MM.1S (cell line): ENCODE data around the gene ZNF892.
A peak's percentile ranks its signal among the peaks of the same experiment; 100 is the strongest.

ENCODE experiments used
- DNase-seq: peaks from one replicate; pipeline ENCODE4 v3.0.0-alpha.2; 2015
- H2AFZ ChIP-seq: fragments of 300-600 bp; sonication (generic); 2 replicates; pipeline ENCODE4 v1.6.0; 2016; ENCODE audit warnings: antibody characterized with exemption, low read length
- H3F3A ChIP-seq: fragments of 300-600 bp; sonication (generic); 2 replicates; pipeline ENCODE4 v1.6.1; 2016; ENCODE audit warnings: mild to moderate bottlenecking, antibody characterized with exemption, low read length, moderate library complexity, mixed read lengths; ENCODE audit not compliant: insufficient read depth
- H3K27ac ChIP-seq: fragments of 300-600 bp; sonication (generic); 2 replicates; pipeline ENCODE4 v1.5.1; 2016; ENCODE audit warnings: mild to moderate bottlenecking, low read length
- H3K27me3 ChIP-seq: fragments of 300-600 bp; sonication (generic); replicated peaks from 2 replicates; pipeline ENCODE4 v1.6.0; 2016; ENCODE audit warnings: low read length; ENCODE audit not compliant: insufficient read depth
- H3K36me3 ChIP-seq: fragments of 300-600 bp; sonication (generic); replicated peaks from 2 replicates; pipeline ENCODE4 v1.6.1; 2016; ENCODE audit warnings: mild to moderate bottlenecking, low read length, mixed read lengths; ENCODE audit not compliant: insufficient read depth
- H3K4me1 ChIP-seq: fragments of 300-600 bp; sonication (generic); 2 replicates; pipeline ENCODE4 v1.6.1; 2016; ENCODE audit warnings: low read length, mixed read lengths
- H3K4me2 ChIP-seq: fragments of 300-600 bp; sonication (generic); 2 replicates; pipeline ENCODE4 v1.6.0; 2016; ENCODE audit warnings: low read depth, low read length
- H3K4me3 ChIP-seq: fragments of 300-600 bp; sonication (generic); 2 replicates; pipeline ENCODE4 v1.5.1; 2016; ENCODE audit warnings: low read length, mixed read lengths
- H3K79me2 ChIP-seq: fragments of 300-600 bp; sonication (generic); 2 replicates; pipeline ENCODE4 v1.6.1; 2016; ENCODE audit warnings: mixed run types, low read length, mixed read lengths
- H3K9ac ChIP-seq: fragments of 300-600 bp; sonication (generic); 2 replicates; pipeline ENCODE4 v1.6.1; 2016; ENCODE audit warnings: low read length, mixed read lengths
- H3K9me2 ChIP-seq: fragments of 300-600 bp; sonication (generic); replicated peaks from 2 replicates; pipeline ENCODE4 v1.6.1; 2016; ENCODE audit warnings: mild to moderate bottlenecking, low read length, mixed read lengths; ENCODE audit not compliant: insufficient read depth
- H3K9me3 ChIP-seq: fragments of 300-600 bp; sonication (generic); replicated peaks from 2 replicates; pipeline ENCODE4 v1.6.1; 2016; ENCODE audit warnings: mild to moderate bottlenecking, low read length, mixed read lengths; ENCODE audit not compliant: insufficient read depth
- H4K20me1 ChIP-seq: fragments of 300-600 bp; sonication (generic); 2 replicates; pipeline ENCODE4 v1.6.1; 2016; ENCODE audit warnings: mild to moderate bottlenecking, low read length, moderate library complexity, mixed read lengths; ENCODE audit not compliant: insufficient read depth
- CTCF ChIP-seq: fragments of 300-600 bp; sonication (generic); IDR thresholded peaks from 2 replicates; pipeline ENCODE4 v1.5.1; 2016; ENCODE audit warnings: antibody characterized with exemption, low read length, mixed read lengths
- EZH2 ChIP-seq: fragments of 300-600 bp; sonication (generic); optimal IDR thresholded peaks from 2 replicates; pipeline ENCODE3; 2017; ENCODE audit warnings: low read depth, mild to moderate bottlenecking, antibody characterized with exemption, low read length, mixed read lengths
- EZH2phosphoT487 ChIP-seq: fragments of 300-600 bp; sonication (generic); IDR thresholded peaks from 2 replicates; pipeline ENCODE4 v1.6.1; 2018; ENCODE audit warnings: antibody characterized with exemption, low read length

ZNF892 gene

GRCh38 chr2:95207111-95207961 is at the start of gene ZNF892:
ZNF892 (plus strand) TSS chr2:95207521; CDS start chr2:95207816, 295 bp downstream.
- Histone ChIP-seq H3K9me3 (no peaks in the 10 kb centered on the region), H3K79me2 (no peaks in the 10 kb centered on the region), H3F3A (0 out of 2 replicates have a peak, but pooled peaks cover 3% of the 10 kb centered on the region), H3K27ac (peak within 1 kb of the TSS; percentile 50; the same call in 1 of the 2 replicates), H3K9ac (peak within 1 kb of the TSS; percentile 48; the same call in 1 of the 2 replicates), H3K36me3 (no peaks in the 10 kb centered on the region), H3K9me2 (no peaks in the 10 kb centered on the region), H3K4me3 (peak within 1 kb of the TSS; percentile 68), H3K27me3 (no peaks in the 10 kb centered on the region; the same call in 1 of the 2 replicates), H2AFZ (peak within 1 kb of the TSS; percentile 84), H4K20me1 (no peaks in the 10 kb centered on the region), H3K4me2 (peak within 1 kb of the TSS; percentile 72), H3K4me1 (no peaks in the 10 kb centered on the region)
- TF ChIP-seq EZH2 (no peak), CTCF (peak; percentile 53)
- DNase-seq, result peak; percentile 78

DNA sequence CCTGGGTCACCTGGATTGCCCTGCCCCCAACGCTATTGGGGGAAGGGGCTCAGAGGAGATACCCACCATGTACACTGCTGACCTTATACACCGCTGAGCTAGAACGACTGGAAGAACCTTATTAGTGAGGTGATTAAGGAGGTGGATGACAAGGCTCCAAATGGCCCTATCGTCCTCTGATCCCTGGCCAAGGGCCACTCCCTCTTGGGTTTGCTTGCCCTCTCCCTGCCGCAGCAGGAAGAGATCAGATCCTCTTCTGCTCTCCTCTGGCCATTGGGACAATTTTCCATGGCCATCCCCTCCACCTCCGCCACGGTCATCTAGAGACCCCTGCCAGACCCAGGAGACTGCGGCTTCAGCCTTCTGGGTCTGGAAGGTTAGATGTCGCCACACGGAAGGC is 48.9 kb upstream of the ZNF892 start:
- no peak overlapping the region for H3K9ac ChIP-seq

GRCh38 chr2:95158891-95159619 is 48.3 kb upstream of the ZNF892 start:
- Histone ChIP-seq H3K27ac (no peak overlapping the region), H3F3A (no peaks in the 10 kb centered on the region)
- no peak for DNase-seq

More for the DNA sequence above, 48.9 kb upstream of the ZNF892 start:
- Histone ChIP-seq H3K36me3 (no peaks in the 10 kb centered on the region), H3F3A (no peaks in the 10 kb centered on the region), H4K20me1 (no peaks in the 10 kb centered on the region), H2AFZ (no peak overlapping the region), H3K9me3 (no peaks in the 10 kb centered on the region), H3K4me3 (no peak overlapping the region), H3K27ac (no peak overlapping the region), H3K9me2 (no peaks in the 10 kb centered on the region), H3K4me2 (no peak overlapping the region), H3K4me1 (no peaks in the 10 kb centered on the region), H3K79me2 (no peaks in the 10 kb centered on the region), H3K27me3 (no peaks in the 10 kb centered on the region)
- no peak for DNase-seq
- TF ChIP-seq EZH2phosphoT487 (no peak), EZH2 (no peak), CTCF (no peak)

More at GRCh38 chr2:95158891-95159619, 48.3 kb upstream of the ZNF892 start:
- H3K9me2 ChIP-seq, result no peaks in the 10 kb centered on the region
- H3K9me3 ChIP-seq, result no peaks in the 10 kb centered on the region
- TF ChIP-seq CTCF (no peak), EZH2phosphoT487 (no peak), EZH2 (no peak)
- H2AFZ ChIP-seq, result peak overlapping the region; percentile 67
- no peaks in the 10 kb centered on the region for H3K36me3 ChIP-seq
- H3K79me2 ChIP-seq, result no peaks in the 10 kb centered on the region
- H3K4me1 ChIP-seq, result no peaks in the 10 kb centered on the region
- peak overlapping the region; percentile 46; the same call in 1 of the 2 replicates for H3K4me3 ChIP-seq
- no peaks in the 10 kb centered on the region for H4K20me1 ChIP-seq
- peak overlapping the region; percentile 54; the same call in 1 of the 2 replicates for H3K4me2 ChIP-seq
- H3K9ac ChIP-seq, result no peak overlapping the region
- no peaks in the 10 kb centered on the region for H3K27me3 ChIP-seq
